Measurements from ENCODE around the gene TENM3.

The TENM3 gene

DNA sequence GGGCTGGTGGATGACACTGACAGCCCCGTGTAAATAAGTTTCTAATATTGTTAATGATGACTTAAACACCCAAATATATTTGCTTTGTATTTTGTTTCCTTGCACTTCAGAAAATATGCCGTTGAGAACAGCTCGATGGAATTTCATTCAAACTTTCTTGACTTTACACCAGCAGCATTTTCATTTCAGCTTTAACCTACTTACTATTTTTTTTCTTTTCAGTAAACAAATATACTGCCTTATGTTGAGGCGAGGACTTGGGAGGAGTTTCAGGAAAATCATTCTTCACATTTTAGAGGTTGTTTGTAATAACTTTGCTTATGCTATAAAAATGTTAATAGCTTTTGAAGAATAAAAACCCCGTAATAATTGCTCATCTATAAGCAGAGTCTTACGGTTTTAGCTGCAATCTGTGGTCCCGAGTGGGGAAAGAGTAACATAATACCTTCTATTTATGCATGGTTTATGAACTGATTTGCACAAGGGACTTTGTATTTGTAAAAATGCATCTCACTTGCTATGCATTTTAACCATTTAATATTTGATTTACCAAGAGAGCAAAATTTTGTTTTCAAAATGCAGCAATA is 14.1 kb upstream of the TENM3 start:
- H3K9ac ChIP-seq (ENCODE audit: low read length), result no peak overlapping the region

DNA sequence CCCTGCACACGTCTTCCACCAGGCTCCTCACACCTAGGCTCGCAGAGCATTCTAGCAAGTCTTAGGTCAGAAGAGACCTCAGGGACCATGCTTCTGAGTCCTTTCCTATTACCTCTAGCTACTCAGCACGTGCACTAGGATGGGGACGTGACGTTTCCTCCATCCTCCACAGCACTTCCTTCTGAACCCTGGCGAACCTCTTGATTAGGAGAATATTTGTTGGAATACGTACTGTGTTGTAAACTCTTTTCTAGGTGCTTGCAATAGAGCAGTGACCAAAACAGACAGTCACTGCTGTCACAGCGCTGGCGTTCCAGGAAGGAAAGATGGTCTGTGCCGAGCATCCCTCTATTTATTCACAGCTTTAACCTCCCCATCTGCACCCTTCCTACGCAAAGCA is 12.9 kb upstream of the TENM3 start:
- H4K20me1 ChIP-seq (ENCODE audit: low read depth, low read length), result no peaks in the 10 kb centered on the region
- no peak overlapping the region for H2AFZ ChIP-seq (ENCODE audit: low read depth, low read length, severe bottlenecking)
- TF ChIP-seq, protein P1, sequence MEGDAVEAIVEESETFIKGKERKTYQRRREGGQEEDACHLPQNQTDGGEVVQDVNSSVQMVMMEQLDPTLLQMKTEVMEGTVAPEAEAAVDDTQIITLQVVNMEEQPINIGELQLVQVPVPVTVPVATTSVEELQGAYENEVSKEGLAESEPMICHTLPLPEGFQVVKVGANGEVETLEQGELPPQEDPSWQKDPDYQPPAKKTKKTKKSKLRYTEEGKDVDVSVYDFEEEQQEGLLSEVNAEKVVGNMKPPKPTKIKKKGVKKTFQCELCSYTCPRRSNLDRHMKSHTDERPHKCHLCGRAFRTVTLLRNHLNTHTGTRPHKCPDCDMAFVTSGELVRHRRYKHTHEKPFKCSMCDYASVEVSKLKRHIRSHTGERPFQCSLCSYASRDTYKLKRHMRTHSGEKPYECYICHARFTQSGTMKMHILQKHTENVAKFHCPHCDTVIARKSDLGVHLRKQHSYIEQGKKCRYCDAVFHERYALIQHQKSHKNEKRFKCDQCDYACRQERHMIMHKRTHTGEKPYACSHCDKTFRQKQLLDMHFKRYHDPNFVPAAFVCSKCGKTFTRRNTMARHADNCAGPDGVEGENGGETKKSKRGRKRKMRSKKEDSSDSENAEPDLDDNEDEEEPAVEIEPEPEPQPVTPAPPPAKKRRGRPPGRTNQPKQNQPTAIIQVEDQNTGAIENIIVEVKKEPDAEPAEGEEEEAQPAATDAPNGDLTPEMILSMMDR (IDR thresholded peaks at IDR 0.05; ENCODE audit: insufficient read depth, low read length, poor library complexity, severe bottlenecking), result no peak
- no peak for TF ChIP-seq EZH2phosphoT487 (conservative IDR thresholded peaks at IDR 0.05; ENCODE audit: low read length)

More for the DNA sequence above, 14.1 kb upstream of the TENM3 start:
- Histone ChIP-seq H3K36me3 (ENCODE audit: low read length) (no peaks in the 10 kb centered on the region), H4K20me1 (ENCODE audit: low read depth, low read length) (no peaks in the 10 kb centered on the region), H3K27ac (ENCODE audit: low read depth, low read length) (no peak overlapping the region), H3K27me3 (ENCODE audit: low read length) (no peaks in the 10 kb centered on the region), H3F3A (ENCODE audit: insufficient read depth) (no peaks in the 10 kb centered on the region), H2AFZ (ENCODE audit: low read depth, low read length, severe bottlenecking) (no peak overlapping the region), H3K9me3 (ENCODE audit: insufficient read depth, low read length) (no peaks in the 10 kb centered on the region), H3K79me2 (ENCODE audit: insufficient read depth, low read length) (no peaks in the 10 kb centered on the region), H3K4me2 (ENCODE audit: low read depth, low read length, poor library complexity, severe bottlenecking) (no peak overlapping the region), H3K4me3 (ENCODE audit: insufficient read depth, low read length, poor library complexity, severe bottlenecking) (no peak overlapping the region), H3K9me2 (replicated peaks; ENCODE audit: insufficient read depth, low read length) (no peaks in the 10 kb centered on the region)
- TF ChIP-seq, protein P1 (IDR thresholded peaks at IDR 0.05; ENCODE audit: insufficient read depth, low read length, poor library complexity, severe bottlenecking), result no peak
- no peak for TF ChIP-seq EZH2phosphoT487 (conservative IDR thresholded peaks at IDR 0.05; ENCODE audit: low read length)

DNA sequence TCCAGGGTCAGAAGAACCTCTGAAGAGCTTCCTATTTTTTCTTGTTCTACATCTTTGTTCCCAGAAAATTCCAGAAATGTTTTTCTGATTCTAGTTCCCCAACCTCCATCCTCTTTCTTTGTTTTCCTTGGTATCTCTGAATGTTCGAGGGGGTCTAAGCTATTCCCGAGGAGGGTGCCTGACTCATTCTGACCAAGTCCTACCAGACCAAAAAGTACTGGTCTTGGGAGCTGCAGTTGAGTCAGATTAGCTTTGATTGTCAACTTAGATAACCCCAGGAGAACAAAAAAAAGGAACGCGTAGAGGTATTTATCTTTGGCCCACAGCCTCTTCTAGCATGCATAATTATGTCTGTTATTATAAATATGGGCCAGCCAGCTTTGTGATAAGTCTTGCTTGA is 12.1 kb upstream of the TENM3 start:
- no peak overlapping the region for H3K4me3 ChIP-seq (ENCODE audit: insufficient read depth, low read length, poor library complexity, severe bottlenecking)
- H3K9ac ChIP-seq (ENCODE audit: low read length), result no peak overlapping the region
- no peaks in the 10 kb centered on the region for H3K9me2 ChIP-seq (replicated peaks; ENCODE audit: insufficient read depth, low read length)
- H2AFZ ChIP-seq (ENCODE audit: low read depth, low read length, severe bottlenecking), result no peak overlapping the region
- H3K36me3 ChIP-seq (ENCODE audit: low read length), result no peaks in the 10 kb centered on the region
- H3K27ac ChIP-seq (ENCODE audit: low read depth, low read length), result no peak overlapping the region
- no peak for TF ChIP-seq EZH2phosphoT487 (conservative IDR thresholded peaks at IDR 0.05; ENCODE audit: low read length)
- no peaks in the 10 kb centered on the region for H3F3A ChIP-seq (ENCODE audit: insufficient read depth)
- no peaks in the 10 kb centered on the region for H4K20me1 ChIP-seq (ENCODE audit: low read depth, low read length)
- no peaks in the 10 kb centered on the region for H3K9me3 ChIP-seq (ENCODE audit: insufficient read depth, low read length)
- H3K4me2 ChIP-seq (ENCODE audit: low read depth, low read length, poor library complexity, severe bottlenecking), result no peak overlapping the region
- no peaks in the 10 kb centered on the region for H3K27me3 ChIP-seq (ENCODE audit: low read length)
- H3K79me2 ChIP-seq (ENCODE audit: insufficient read depth, low read length), result no peaks in the 10 kb centered on the region

More for the DNA sequence above, 12.9 kb upstream of the TENM3 start:
- H3K9me3 ChIP-seq (ENCODE audit: insufficient read depth, low read length), result no peaks in the 10 kb centered on the region
- H3K9ac ChIP-seq (ENCODE audit: low read length), result no peak overlapping the region
- H3K27me3 ChIP-seq (ENCODE audit: low read length), result no peaks in the 10 kb centered on the region
- H3K36me3 ChIP-seq (ENCODE audit: low read length), result no peaks in the 10 kb centered on the region
- no peaks in the 10 kb centered on the region for H3K9me2 ChIP-seq (replicated peaks; ENCODE audit: insufficient read depth, low read length)
- H3F3A ChIP-seq (ENCODE audit: insufficient read depth), result no peaks in the 10 kb centered on the region
- H3K27ac ChIP-seq (ENCODE audit: low read depth, low read length), result no peak overlapping the region
- no peak overlapping the region for H3K4me3 ChIP-seq (ENCODE audit: insufficient read depth, low read length, poor library complexity, severe bottlenecking)
- H3K79me2 ChIP-seq (ENCODE audit: insufficient read depth, low read length), result no peaks in the 10 kb centered on the region
- H3K4me2 ChIP-seq (ENCODE audit: low read depth, low read length, poor library complexity, severe bottlenecking), result no peak overlapping the region

DNA sequence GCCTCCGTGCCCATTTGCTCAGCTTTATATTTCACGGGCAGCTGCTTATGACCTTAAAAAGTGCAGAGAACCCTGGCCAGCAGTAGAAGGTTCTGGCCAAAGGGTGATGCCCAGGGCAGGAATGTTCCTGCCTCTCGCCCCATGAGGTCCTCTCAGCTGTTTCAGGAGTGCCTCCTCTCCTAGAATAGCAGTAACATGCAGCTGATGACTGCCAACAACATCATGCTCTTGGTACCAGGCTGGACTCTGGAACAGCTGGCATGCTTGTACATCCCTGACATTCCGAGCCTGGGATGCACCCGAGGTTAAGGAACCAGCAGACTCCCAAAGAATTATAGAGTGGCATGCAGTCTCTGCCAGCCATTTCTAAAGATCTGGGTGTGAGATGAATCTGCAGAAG is 11.7 kb upstream of the TENM3 start:
- Histone ChIP-seq H4K20me1 (ENCODE audit: low read depth, low read length) (no peaks in the 10 kb centered on the region), H3K9me2 (replicated peaks; ENCODE audit: insufficient read depth, low read length) (no peaks in the 10 kb centered on the region), H2AFZ (ENCODE audit: low read depth, low read length, severe bottlenecking) (no peak overlapping the region), H3K79me2 (ENCODE audit: insufficient read depth, low read length) (no peaks in the 10 kb centered on the region), H3K9ac (ENCODE audit: low read length) (no peak overlapping the region), H3K9me3 (ENCODE audit: insufficient read depth, low read length) (no peaks in the 10 kb centered on the region), H3K27me3 (ENCODE audit: low read length) (no peaks in the 10 kb centered on the region), H3F3A (ENCODE audit: insufficient read depth) (no peaks in the 10 kb centered on the region), H3K27ac (ENCODE audit: low read depth, low read length) (no peak overlapping the region), H3K36me3 (ENCODE audit: low read length) (no peaks in the 10 kb centered on the region), H3K4me3 (ENCODE audit: insufficient read depth, low read length, poor library complexity, severe bottlenecking) (no peak overlapping the region), H3K4me2 (ENCODE audit: low read depth, low read length, poor library complexity, severe bottlenecking) (no peak overlapping the region)
- TF ChIP-seq EZH2phosphoT487 (conservative IDR thresholded peaks at IDR 0.05; ENCODE audit: low read length), result no peak
- TF ChIP-seq, protein P1 (IDR thresholded peaks at IDR 0.05; ENCODE audit: insufficient read depth, low read length, poor library complexity, severe bottlenecking), result no peak
